ENCODE results near the gene PTPRN2.

DNA sequence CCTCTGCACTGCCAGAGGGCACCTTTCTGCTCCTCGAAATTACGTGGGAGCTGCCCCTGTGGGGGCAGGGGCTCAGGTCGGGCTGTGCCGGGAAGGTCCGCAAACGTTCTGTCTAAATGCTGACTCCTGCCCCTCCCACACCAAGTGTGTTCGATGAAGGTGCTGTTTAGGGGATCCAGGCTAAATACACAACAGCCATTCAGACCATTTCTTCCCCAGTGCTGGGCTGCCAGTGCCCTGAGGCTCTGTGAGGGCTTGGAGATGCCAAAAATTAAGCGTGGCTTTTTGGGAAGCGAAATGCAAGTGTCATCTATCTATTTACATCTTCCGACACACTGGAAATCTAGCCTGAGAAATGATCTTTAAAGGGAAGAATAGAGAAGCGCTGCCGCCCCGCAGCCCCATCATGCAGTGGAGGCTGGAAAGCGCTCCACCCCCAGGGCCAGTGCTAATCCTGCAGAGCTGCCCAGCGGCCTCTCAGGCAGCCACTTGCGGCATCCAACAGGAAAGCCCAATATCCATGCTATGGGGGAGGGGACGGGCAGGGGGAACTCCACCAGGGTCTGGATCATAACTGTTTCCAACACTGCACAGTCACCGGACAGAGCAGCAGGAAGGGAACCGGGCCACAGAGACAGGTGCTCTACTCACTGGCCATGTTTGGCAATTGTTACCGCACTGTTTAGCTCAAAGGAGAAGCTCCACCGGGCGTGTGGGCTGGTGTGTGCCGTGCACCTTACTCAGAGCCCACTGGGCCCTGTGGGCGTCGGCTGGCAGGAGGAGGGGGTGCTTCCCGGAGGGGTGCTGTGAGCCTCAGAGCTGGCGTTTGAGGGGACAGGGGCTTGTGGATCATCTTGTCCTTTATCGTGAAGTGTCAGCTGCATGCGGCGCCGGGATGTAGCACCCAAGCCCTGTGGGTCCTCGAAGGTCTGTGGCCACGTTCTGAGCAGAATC lies 1045.3 kb downstream of the PTPRN2 start:
- TF ChIP-seq EZH2 (IDR thresholded peaks at IDR 0.05; ENCODE audit: low read length, missing control alignments) = no peak
- TF ChIP-seq, protein P1, sequence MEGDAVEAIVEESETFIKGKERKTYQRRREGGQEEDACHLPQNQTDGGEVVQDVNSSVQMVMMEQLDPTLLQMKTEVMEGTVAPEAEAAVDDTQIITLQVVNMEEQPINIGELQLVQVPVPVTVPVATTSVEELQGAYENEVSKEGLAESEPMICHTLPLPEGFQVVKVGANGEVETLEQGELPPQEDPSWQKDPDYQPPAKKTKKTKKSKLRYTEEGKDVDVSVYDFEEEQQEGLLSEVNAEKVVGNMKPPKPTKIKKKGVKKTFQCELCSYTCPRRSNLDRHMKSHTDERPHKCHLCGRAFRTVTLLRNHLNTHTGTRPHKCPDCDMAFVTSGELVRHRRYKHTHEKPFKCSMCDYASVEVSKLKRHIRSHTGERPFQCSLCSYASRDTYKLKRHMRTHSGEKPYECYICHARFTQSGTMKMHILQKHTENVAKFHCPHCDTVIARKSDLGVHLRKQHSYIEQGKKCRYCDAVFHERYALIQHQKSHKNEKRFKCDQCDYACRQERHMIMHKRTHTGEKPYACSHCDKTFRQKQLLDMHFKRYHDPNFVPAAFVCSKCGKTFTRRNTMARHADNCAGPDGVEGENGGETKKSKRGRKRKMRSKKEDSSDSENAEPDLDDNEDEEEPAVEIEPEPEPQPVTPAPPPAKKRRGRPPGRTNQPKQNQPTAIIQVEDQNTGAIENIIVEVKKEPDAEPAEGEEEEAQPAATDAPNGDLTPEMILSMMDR (conservative IDR thresholded peaks at IDR 0.05 in 1 of 2, IDR thresholded peaks at IDR 0.05 in 1 of 2; ENCODE audit: low read depth in 1 of 2, low read length in 2 of 2) = no peak

All from fibroblast of lung (primary cell).